ENCODE measurements around the gene TRUB1.

TRUB1 gene

GRCh38 chr10:115023715-115024114 lies 85.7 kb downstream of the TRUB1 start:
- Mint-ChIP-seq H3K36me3 (no peaks in the 10 kb centered on the region), H3K27me3 (peaks cover 2% of the 10 kb centered on the region), H3K4me3 (no peak overlapping the region), H3K4me1 (ENCODE audit: low read depth) (no peaks in the 10 kb centered on the region), H3K9me3 (ENCODE audit: low read depth) (no peaks in the 10 kb centered on the region), H3K27ac (no peak overlapping the region)

GRCh38 chr10:115024371-115024770 lies 86.4 kb downstream of the TRUB1 start:
- Mint-ChIP-seq H3K4me1 (ENCODE audit: low read depth) (no peaks in the 10 kb centered on the region), H3K36me3 (no peaks in the 10 kb centered on the region), H3K9me3 (ENCODE audit: low read depth) (no peaks in the 10 kb centered on the region), H3K4me3 (no peak overlapping the region), H3K27ac (no peak overlapping the region), H3K27me3 (peaks cover 2% of the 10 kb centered on the region)

- no peak overlapping the region for H3K27ac Mint-ChIP-seq
- H3K36me3 Mint-ChIP-seq = no peaks in the 10 kb centered on the region
- H3K9me3 Mint-ChIP-seq (ENCODE audit: low read depth) = no peaks in the 10 kb centered on the region
- H3K27me3 Mint-ChIP-seq = peaks cover 2% of the 10 kb centered on the region
- no peaks in the 10 kb centered on the region for H3K4me1 Mint-ChIP-seq (ENCODE audit: low read depth)
- H3K4me3 Mint-ChIP-seq = no peak overlapping the region
These were observed 88.2 kb downstream of the TRUB1 start for GRCh38 chr10:115026056-115026745.

- Mint-ChIP-seq H3K4me3 (no peak overlapping the region), H3K27me3 (peaks cover 2% of the 10 kb centered on the region), H3K36me3 (no peaks in the 10 kb centered on the region), H3K9me3 (ENCODE audit: low read depth) (no peaks in the 10 kb centered on the region), H3K4me1 (ENCODE audit: low read depth) (no peaks in the 10 kb centered on the region), H3K27ac (no peak overlapping the region)
These were observed 88.7 kb downstream of the TRUB1 start for GRCh38 chr10:115026746-115027140.

Measured in activated naive CD8-positive, alpha-beta T cell (primary cell).